ENCODE results near the gene ZNF792.

Gene ZNF792

DNA sequence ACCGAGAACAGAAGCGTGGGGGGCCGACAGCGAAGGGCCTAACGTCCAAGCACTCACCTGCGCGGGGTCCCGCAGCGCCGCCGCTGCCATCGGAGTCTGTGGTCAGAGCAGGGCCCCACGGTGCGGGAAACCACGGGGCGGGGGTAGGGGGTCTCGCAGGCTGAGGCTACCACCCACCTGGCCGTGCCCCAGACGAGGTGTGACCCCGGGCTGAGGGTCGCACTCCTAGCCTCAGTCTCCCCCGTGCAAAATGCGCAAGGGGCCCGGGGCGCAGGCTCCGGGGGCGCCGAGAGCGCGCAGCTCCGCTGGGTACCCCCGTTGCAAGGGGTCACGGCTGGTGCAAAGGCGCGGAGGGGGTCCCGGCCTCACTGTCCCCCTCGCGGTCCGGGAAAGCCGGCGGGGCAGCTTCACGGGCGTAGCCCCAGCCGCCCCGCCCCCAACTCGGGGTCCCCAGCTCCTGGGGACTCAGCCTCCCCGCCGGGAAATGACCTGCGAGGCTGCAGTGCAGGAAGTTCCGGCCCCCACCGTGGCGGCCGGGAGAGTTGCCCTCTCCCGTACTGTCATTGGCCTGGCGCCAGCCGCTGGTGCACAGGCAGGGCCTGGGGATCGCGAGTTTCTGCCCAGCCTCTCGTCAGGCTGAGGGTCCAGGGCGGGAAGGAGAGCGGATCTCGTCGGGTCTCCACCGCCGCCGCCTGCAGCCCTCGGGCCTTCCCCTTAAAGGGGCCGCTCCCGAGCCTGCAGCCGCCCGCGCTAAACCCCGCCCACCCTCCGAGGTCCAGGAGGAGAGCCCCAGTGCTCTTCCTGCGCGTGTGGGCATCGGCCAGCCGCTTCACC is at the start of gene ZNF792:
ZNF792 (minus strand) TSS at position 657 of the 834 bp plus-strand sequence; CDS start at position 90, 567 bp downstream.
- peaks cover 0 to 26% (median 12%) of the 10 kb centered on the region in 4 donors for H3K4me1 ChIP-seq
- H3K4me3 ChIP-seq, result peak within 1 kb of the TSS; percentile 84 to 89
- DNase-seq, result peak; percentile 58 to 78
- peaks cover 0 to 26% (median 25%) of the 10 kb centered on the region in 3 donors for H3K9me3 ChIP-seq
- TF ChIP-seq, protein P1, sequence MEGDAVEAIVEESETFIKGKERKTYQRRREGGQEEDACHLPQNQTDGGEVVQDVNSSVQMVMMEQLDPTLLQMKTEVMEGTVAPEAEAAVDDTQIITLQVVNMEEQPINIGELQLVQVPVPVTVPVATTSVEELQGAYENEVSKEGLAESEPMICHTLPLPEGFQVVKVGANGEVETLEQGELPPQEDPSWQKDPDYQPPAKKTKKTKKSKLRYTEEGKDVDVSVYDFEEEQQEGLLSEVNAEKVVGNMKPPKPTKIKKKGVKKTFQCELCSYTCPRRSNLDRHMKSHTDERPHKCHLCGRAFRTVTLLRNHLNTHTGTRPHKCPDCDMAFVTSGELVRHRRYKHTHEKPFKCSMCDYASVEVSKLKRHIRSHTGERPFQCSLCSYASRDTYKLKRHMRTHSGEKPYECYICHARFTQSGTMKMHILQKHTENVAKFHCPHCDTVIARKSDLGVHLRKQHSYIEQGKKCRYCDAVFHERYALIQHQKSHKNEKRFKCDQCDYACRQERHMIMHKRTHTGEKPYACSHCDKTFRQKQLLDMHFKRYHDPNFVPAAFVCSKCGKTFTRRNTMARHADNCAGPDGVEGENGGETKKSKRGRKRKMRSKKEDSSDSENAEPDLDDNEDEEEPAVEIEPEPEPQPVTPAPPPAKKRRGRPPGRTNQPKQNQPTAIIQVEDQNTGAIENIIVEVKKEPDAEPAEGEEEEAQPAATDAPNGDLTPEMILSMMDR (IDR thresholded peaks at IDR 0.05), result no peak
- peaks cover 20 to 28% (median 24%) of the 10 kb centered on the region in 3 donors for H3K36me3 ChIP-seq
- H3K27ac ChIP-seq, result peak within 1 kb of the TSS; percentile 48 to 60
- intact Hi-C loops (cut with DNase I; ENCODE audit: low total_unique reads), result no loop called here
- no peaks in the 10 kb centered on the region for H3K27me3 ChIP-seq

DNA sequence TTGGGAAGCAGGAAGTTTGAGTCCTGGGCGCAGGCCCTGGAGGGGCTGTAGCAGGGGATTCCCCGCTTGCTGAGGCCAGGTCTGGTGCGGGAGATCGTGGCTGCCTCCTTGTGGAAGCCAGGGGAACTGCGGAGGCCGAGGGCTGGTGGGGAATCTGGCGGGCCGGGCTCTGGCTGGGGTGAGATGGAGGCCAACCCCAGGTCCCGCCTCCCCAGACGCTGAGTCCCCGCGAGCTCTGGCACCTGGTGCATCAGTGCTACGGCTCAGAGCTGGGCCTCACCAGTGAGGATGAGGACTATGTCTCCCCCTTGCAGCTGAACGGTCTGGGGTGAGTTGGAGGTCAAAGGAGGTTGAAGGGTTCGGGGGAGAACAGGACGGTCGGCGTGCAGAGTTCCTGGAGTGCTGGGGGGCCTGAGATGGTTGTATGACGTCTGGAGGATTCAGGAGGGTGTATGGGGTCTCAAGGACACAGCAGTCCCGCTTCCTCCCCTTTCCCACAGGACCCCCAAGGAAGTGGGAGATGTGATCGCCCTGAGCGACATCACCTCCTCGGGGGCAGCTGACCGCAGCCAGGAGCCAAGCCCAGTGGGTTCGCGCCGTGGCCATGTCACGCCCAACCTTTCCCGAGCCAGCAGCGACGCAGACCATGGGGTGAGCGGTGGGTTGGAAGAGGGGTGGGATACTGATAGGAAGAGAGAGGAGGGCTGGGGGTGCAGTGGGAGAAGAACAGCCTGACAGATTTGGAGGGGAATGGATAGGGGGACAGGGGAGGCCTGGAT is 49.2 kb upstream of the ZNF792 start:
- Histone ChIP-seq H3K27me3 (no peaks in the 10 kb centered on the region), H3K36me3 (peaks cover 34 to 82% (median 69%) of the 10 kb centered on the region in 3 donors), H3K27ac (no peak overlapping the region), H3K4me3 (no peak overlapping the region), H3K4me1 (peaks cover 0 to 5% (median 2%) of the 10 kb centered on the region in 4 donors), H3K9me3 (no peaks in the 10 kb centered on the region)
- peak; percentile 68 to 80 for DNase-seq
- intact Hi-C loops (cut with DNase I; ENCODE audit: low total_unique reads), result no loop called here
- TF ChIP-seq, protein P1 (IDR thresholded peaks at IDR 0.05), result peak; percentile 95 to 98

DNA sequence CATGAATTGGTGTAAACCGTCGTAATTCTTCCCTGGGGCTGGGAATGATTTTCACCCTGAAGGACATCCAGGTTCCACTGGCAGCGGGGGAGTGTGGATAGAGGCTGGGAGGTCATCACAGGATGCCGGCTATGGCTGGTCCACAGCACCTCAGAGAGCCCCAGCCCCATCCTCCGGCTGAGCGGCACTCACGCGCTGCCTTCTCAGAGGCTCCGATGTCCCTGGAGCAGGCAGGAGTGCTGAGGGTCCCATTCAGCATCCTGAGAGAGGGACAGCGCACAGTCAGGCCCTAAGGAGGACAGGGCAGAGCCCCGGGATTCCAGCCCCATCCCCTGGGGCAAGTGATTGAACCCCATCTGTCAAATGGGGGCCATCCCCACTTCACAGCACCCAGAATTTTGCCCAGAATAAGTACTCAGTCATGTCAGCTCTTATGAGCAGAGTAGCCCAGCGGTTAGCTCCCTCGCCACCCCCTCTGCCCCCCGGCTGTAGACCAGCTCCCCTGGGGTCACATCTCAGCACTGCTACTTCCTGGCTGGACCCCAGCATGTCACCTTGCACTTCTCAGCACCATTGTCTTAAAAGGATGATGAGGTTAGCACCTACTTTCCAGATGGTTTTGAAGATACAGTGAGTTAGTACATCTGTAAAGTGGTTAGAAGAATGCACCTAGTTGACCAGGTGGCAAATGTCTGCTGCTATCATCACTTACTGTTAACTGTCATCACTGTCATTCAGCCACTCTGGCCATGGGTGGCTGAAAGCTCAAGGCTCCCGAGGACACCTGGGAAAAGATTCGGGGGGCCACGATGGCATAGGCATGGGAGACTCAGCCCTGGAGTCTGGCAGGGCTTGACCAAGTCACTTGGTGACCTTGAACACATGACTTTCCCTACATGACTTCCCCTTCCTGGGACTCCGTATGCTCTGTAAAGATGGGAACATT is 48.0 kb upstream of the ZNF792 start:
- intact Hi-C loops (cut with DNase I; ENCODE audit: low total_unique reads), result loop anchor here (2.0 kb wide), 1 partner anchor 39 kb away; no protein-coding TSS in a partner anchor
- no peaks in the 10 kb centered on the region for H3K27me3 ChIP-seq
- no peak overlapping the region for H3K4me3 ChIP-seq
- H3K27ac ChIP-seq, result no peak overlapping the region
- DNase-seq, result no peak
- peaks cover 33 to 70% (median 58%) of the 10 kb centered on the region in 3 donors for H3K36me3 ChIP-seq
- peaks cover 0 to 5% (median 2%) of the 10 kb centered on the region in 4 donors for H3K4me1 ChIP-seq
- TF ChIP-seq, protein P1 (IDR thresholded peaks at IDR 0.05), result no peak
- no peaks in the 10 kb centered on the region for H3K9me3 ChIP-seq

DNA sequence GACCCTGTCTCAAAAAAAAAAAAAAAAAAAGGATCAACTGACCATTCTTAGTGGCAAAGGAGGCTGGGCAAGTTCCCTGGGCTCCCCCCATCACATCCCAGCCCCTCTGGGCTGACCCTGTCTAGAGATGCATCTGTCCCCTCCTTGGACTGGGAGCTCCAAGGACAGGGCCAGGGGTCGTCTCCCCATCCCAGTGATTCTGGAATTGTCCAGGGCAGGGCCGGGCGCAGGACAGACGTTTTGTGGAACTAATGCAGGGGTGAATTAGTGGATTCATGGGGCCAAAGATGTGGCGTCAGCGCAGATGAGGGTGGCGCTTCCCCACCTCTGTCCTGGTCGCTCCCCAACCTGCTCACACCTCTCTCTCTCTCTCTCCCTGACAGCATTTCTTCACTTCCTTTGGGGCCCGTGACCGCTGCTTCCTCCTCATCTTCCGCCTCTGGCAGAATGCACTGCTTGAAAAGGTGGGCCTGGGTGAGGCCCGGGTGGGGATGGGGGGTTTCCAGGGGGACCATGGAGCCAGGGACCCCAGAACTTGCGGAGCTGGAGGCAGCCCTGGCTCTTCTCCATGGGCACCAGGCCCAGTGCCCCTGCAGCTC is 47.2 kb upstream of the ZNF792 start:
- intact Hi-C loops (cut with DNase I; ENCODE audit: low total_unique reads), result loop anchor here (2.0 kb wide), 1 partner anchor 38 kb away; no protein-coding TSS in a partner anchor
- DNase-seq, result no peak
- TF ChIP-seq, protein P1 (IDR thresholded peaks at IDR 0.05), result no peak

More for the DNA sequence above, 47.2 kb upstream of the ZNF792 start:
- Histone ChIP-seq H3K9me3 (no peaks in the 10 kb centered on the region), H3K27ac (no peak overlapping the region), H3K4me3 (no peak overlapping the region), H3K27me3 (no peaks in the 10 kb centered on the region), H3K4me1 (peaks cover 0 to 5% (median 2%) of the 10 kb centered on the region in 4 donors), H3K36me3 (peaks cover 33 to 67% (median 54%) of the 10 kb centered on the region in 3 donors)
